Hepatocyte (in vitro differentiated cells): ENCODE measurements around the gene ESR1.

Source experiments
- CTCF ChIP-seq: fragments of 200-600 bp; sonication (generic); IDR thresholded peaks from 2 replicates; pipeline ENCODE4 v1.5.1; 2016; ENCODE audit warnings: antibody characterized with exemption, mild to moderate bottlenecking; ENCODE audit not compliant: poor library complexity
- EZH2phosphoT487 ChIP-seq: fragments of 200-600 bp; sonication (generic); IDR thresholded peaks from one replicate; pipeline ENCODE4 v1.6.1; 2018; ENCODE audit warnings: antibody characterized with exemption, mild to moderate bottlenecking, low read depth, moderate library complexity; ENCODE audit not compliant: unreplicated experiment, severe bottlenecking

- TF ChIP-seq CTCF, result no peak
- no peak for TF ChIP-seq EZH2phosphoT487
These were observed 168.3 kb downstream of the ESR1 start for GRCh38 chr6:151975795-151976194.
